Muscle of arm (tissue), 12 donors: Measurements from ENCODE around the gene NUBPL. TPM values are rescaled to one million over a fixed set of nuclear protein-coding genes. Genes with fewer than 3 reads are reported as not detected.

ENCODE experiments used
- DNase-seq: peaks from one replicate; pipeline ENCODE4 v3.0.0-alpha.2; 2013
- polyA plus RNA-seq, 12 donors: library from polyadenylated mRNA; unstranded; fragments of 120-200 nt; gene quantifications; one replicate each; pipeline ENCODE4 v1.2.1, GENCODE V29; 2013; ENCODE audit not compliant: insufficient read length in 12 of 12

Gene NUBPL
- polyA plus RNA-seq, 12 donors, result 7.4 to 11.3 (median 9.3) TPM; not detected in 1

GRCh38 chr14:31909977-31910376, 348.8 kb downstream of the NUBPL start:
- DNase-seq, result no peak

Other genes with a start within 250 kb of the NUBPL start
- gene HEATR5A, start 140.9 kb upstream of the NUBPL start, polyA plus RNA-seq, result 10 to 100 TPM in 11 of 12 donors, not detected in 1; 12.5 to 21.9 (median 17.6) TPM
- gene DTD2, start 103.9 kb upstream of the NUBPL start, polyA plus RNA-seq, result 10 to 100 TPM in 10 of 12 donors, 1 to 10 TPM in 1, not detected in 1; 9.6 to 16.8 (median 12.7) TPM
- not detected for gene GPR33, start 73.4 kb upstream of the NUBPL start, polyA plus RNA-seq